DLD1 (cell line): Measurements from ENCODE around the gene CALCA.
"Not testable (repeated sequence)": the region's sequence is repeated elsewhere in the genome, so short reads cannot be mapped to it uniquely, and the experiment has no call there.

Experiments
- in situ Hi-C: cut with HindIII; loops from 2 replicates; pipeline ENCODE4 v1.10.0; 2017; ENCODE audit warnings: low sequenced_read_pairs

CALCA gene

DNA sequence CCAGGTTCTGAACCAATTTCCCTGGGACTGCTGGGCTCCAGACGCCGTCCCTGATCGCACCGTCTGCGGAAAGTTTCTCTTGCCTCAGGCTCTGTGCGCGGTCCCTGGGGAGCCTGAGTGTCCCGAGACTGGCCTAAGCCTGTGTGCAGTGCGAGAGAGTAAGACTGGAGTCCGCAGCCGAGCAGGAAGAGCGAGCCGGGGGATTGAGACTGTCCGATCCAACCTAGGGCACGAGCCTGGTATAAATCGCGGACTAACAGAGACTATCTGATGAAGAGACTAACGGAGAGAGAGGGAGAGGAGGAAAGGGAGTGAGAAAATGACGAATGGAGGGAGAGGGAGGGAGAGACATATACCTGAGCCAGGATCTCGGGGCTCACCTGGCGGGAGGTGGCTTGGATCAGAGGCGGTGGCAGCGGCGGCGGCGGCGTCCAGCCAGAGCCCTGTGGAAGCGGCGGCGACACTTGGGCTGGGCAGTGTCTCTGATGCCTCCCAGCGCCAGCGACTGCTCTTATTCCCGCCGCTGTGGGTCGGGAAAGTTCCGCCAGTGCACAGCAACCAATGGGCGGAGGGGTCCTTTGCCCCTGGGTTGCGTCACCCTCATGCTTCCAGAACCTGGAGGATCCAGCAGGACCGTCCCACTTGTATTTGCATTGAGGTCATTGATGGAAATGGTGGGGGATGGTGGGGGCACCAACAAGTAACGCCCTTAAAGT, at the start of gene CALCA:
TSS of gene CALCA (minus strand) at position 487 of the 716 bp plus-strand sequence. CDS start 1,159 bp downstream, outside the sequence.
- in situ Hi-C loops = no loop called here

- in situ Hi-C loops = no loop called here
These were observed 44.0 kb upstream of the CALCA start for GRCh38 chr11:15016200-15016599.

DNA sequence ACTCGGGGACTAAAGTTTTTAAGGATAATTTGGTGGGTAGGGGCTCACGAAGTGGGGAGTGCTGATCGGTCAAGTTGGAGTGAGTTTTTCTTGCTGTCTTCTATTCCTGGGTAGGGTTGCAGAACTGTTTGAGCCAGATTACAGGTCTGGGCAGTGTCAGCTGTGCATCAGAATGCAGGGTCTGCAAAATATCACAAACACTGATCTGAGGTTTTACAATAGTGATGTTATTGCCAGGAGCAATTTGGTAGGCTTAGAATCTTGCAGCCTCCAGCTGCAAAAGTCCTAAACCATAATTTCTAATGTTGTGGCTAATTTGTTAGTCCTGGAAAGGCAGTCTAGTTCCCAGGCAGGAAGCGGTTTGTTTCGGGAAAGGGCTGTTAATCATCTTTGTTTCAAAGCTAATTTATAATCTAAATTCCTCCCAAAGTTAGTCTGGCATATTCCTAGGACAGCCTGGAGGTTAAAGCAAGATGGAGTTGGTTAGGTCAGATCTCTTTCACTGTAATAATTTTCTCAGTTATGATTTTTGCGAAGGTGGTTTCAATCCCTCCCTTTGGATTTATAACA, 39.7 kb upstream of the CALCA start:
- in situ Hi-C loops = no loop called here

- in situ Hi-C loops = no loop called here
These were observed 38.7 kb upstream of the CALCA start for GRCh38 chr11:15010865-15011264.

DNA sequence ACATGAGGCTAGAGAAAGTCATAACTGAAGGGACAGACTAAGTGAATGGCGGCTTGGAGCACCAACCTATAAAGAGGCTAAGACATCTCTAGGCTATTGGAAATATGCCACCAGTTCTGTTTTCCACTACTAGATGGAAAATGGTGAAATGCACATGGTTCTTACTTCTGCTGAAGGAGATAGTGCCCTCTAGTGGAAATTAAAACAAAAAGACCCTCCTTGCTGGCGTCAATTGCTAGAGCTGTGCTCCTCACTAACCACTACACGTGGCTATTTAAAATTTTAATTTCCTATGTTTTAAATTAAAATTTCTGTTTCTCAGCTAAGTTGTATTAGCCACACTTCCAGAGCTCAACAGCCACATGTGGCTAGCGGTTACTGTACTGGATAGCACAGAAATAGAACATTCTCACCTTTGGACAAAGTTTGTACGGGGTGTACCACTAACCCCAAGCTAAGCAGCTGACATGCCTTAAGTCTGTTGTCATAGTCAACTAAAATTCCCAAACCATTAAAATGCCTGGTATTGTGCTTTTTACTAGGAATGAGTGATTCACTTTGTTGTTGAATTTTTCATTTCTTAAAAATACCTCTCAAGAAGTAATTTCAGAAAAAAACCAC, 34.1 kb upstream of the CALCA start:
- in situ Hi-C loops = no loop called here

DNA sequence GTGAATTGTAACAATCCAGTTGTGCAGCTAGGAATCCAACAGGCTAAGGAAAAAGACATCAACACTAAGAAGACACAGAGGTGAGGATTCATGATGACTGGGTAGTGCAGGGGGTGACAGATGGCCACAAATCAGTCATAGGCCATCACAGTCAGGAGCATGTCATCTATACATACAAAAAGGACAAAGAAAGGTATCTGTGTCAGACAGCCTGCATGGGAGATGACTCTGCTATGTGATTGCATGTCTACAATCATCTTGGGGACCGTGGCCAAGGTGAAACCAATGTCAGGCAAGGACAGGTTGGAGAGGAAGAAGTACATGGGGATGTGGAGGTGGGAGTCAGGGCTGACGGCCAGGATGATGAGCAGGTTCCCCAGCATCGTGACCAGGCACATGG, 16.0 kb upstream of the CALCA start:
- in situ Hi-C loops = not testable (repeated sequence)

GRCh38 chr11:14981507-14981906, 9.4 kb upstream of the CALCA start:
- in situ Hi-C loops = no loop called here

GRCh38 chr11:14980854-14981253, 8.7 kb upstream of the CALCA start:
- in situ Hi-C loops = no loop called here

DNA sequence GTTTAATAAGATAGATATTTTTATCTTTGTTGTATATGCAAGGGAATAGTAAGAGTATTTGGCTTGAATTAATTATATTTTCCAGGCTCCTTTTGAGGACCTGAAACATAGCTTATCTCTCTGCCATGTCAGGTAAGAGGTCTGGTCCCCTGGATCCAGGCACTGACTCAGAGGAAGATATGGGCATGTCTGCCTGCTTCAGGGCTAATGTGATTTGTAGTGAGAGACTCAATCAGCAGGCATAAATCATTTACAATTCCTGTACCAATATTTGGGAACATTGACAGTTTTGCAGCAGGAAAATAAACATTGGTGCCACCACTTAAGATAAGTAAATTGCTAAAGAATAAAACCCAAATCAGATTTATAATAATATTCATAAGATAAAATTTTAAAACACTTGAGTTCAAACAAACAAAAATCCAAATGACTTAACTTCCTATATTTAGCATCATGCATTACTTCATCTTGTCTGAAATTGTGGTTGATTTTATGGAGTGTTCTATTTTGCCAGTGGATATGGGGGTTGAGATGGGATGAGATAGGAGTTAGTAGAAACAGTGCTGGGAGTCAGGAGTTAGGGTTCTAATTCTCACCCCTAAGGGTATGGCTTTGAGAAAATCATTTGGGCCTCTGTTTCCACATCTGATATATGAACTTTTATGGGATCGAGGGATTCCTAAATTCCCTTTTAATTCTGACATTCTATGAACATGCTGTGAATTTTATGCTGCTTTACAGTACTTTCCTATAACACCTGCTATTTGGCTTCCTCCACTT, 5.1 kb upstream of the CALCA start:
- in situ Hi-C loops = no loop called here

DNA sequence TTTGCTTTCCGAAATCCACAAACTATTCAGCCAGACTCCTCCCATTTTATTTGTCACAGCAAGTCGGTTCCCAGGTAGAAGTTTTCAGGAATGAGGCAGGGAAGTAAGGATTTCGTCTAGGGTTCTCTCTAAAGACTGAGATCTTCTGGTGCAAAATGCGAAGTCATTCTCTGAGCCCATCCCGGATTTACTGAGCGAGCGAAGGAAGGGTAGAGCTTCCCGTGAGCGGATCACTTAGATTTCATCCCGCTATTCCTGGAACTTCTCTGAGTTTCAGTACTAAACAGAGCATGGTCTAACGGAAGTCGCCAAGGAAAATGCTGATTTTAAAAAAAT, 3.1 kb upstream of the CALCA start:
- in situ Hi-C loops = no loop called here

- in situ Hi-C loops = no loop called here
These were observed 2.5 kb upstream of the CALCA start for GRCh38 chr11:14974515-14975251.

- in situ Hi-C loops = no loop called here
These were observed 1.7 kb upstream of the CALCA start for GRCh38 chr11:14973621-14974514.

DNA sequence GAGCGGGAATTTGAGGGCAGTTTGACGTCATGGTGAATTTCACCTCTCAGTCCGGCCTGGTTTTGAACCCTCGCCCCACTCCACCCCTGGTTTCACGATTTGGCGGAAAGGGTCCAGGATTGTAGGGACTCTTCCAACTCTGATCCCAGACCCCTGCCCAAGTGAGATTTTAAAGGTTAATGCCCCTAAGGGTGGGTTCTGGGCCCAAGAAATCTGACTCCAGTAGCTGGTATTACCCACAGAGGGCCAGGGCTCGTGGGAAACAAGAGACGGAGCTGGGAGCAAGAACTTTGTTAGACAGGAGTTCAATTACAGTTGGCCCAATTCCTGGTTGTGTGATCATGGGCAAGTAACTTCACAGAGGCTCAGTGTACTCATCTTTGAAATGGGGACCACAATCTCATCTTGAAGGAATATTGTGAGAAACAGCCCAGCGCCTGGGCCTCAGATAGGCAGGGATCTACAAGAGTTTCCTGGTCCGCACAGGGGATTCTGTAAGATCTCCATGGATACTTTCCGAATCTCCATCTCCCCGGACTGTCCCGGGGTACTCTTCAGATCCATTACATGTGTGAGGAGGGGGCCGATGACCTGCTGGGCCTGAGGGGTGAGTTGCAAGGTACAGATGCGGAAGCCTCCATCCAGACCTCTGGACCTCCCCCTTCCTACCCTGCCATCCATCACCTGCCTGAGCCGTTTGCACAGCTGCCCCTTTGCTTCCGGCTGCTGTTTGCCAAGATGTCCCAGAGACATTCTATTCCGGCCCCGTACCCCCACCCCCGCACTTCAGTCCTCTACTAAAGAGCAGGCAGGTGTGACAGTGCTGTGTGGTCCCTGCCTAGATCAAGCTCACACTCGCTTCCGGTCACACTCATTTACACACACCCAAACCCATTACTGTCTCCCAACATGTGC, 687 bp upstream of the CALCA start:
- in situ Hi-C loops = no loop called here

DNA sequence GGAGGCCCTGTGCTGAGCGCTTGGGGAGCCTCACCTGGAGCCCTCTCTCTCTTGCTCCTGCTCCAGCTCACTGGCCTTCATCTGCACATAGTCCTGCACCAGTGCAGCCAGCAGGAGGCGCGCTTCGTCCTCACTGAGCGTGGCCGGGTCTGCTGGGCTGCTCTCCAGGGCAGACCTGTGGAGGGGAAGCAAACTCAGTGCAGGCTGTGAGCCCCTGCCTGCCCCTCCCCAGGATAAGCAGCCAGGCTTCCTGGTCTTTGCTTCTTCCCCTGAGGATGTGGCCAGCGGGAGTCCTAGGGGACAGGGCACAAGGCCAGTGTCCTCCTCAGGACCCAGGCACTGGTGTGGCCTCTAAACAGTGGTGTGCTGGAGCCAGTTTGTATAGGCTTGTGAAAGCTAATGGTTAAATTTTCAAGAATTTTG, 2.2 kb downstream of the CALCA start:
- in situ Hi-C loops = no loop called here

DNA sequence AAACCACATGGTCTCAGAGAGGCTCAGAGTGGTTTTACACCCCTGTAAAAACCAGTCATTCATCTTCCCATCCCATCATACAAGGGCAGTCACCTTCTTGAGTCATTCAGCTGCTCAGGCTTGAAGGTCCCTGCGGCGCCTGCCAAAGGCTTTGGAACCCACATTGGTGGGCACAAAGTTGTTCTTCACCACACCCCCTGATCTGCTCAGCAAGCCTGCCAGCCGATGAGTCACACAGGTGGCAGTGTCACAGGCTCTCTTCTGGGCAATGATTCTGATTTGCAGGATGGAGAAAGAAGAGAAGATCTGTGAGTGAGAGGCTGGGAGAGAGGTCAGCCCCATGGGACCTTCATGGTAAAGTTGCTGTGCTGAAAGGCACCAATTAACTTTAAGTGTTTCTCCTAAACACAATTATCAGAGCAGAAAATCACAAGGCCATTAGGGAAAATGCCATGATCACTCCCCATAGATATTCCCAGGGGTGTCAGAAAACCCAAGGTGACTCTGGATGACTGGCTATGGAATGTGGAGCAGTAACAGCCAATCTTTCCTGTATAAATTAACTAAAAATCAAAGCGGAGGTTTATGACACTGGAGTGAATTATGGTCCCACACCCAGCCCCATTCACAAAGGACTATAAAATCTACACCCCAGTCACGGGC, 4.4 kb downstream of the CALCA start:
- in situ Hi-C loops = no loop called here

- in situ Hi-C loops = no loop called here
These were observed 16.0 kb downstream of the CALCA start for GRCh38 chr11:14956111-14956510.

DNA sequence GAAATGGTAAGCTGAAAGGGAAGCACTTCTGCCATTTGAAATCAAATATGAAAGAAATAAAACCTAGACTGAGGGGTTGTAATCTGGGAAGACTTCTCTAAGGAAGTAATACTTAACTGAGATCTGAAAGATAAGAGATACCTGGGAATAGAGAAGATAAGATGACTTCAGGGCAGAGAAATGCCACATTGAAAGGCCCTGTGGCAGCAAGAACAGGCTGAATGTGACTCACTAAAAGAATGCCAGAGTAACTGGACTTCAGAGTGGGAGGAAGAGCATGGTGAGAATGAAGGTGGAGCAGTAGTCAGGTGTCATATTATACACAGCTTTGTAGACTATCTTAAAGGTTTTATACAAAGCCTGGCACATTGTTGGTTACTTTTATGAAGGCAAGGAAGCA, 17.6 kb downstream of the CALCA start:
- in situ Hi-C loops = no loop called here

DNA sequence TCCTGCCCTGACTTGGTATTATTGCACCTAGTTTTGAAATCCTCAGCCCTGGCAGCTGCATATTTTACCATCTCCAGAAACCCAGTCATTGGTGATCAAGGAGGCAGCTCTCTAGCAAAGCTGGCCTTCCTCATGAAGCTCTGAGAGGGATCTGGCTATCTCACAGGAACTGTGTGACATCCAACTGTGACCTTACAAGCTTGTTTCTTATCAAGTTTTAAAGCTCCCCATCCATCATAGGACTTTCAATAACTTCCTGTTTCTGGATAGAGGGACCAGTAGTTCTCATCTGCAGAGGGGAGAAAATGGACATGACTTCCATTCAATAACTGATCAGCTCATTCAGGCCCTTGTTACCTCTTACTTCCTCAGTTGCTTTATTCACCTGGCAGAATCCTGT, 18.2 kb downstream of the CALCA start:
- in situ Hi-C loops = no loop called here
